Thyroid gland (tissue), 4 donors: ENCODE results near the gene SAMHD1.

ENCODE experiments used
- CTCF ChIP-seq, 6 experiments: fragments of 200-600 bp in 3 of 6; fragments of 450-650 bp in 3 of 6; sonication (generic) in 3 of 6; IDR thresholded peaks; one replicate each; pipeline ENCODE4 v1.5.1; 2016 to 2019; ENCODE audit warnings: antibody characterized with exemption in 6 of 6, mild to moderate bottlenecking in 2 of 6, inconsistent platforms in 1 of 6, moderate library complexity in 1 of 6
- POLR2A ChIP-seq, 2 donors: fragments of 450-650 bp; IDR thresholded peaks; one replicate each; pipeline ENCODE4 v1.6.1; 2017; ENCODE audit warnings: antibody characterized with exemption in 2 of 2, mild to moderate bottlenecking in 2 of 2, moderate library complexity in 1 of 2

GRCh38 chr20:36959242-36959641, 7.7 kb upstream of the SAMHD1 start:
- TF ChIP-seq CTCF (IDR thresholded peaks at IDR 0.05) (no peak), POLR2A (IDR thresholded peaks at IDR 0.05) (no peak)
